Measurements from ENCODE around the gene SIDT1.
"Not testable (repeated sequence)": the region's sequence is repeated elsewhere in the genome, so short reads cannot be mapped to it uniquely, and the experiment has no call there.

Gene SIDT1

GRCh38 chr3:113600418-113601182 lies 68.2 kb downstream of the SIDT1 start:
- no peak for DNase-seq

- no peak for DNase-seq
Observed at GRCh38 chr3:113601240-113601639, 68.9 kb downstream of the SIDT1 start.

GRCh38 chr3:113602256-113602655 lies 69.9 kb downstream of the SIDT1 start:
- no peak for DNase-seq

GRCh38 chr3:113602836-113603235 lies 70.5 kb downstream of the SIDT1 start:
- no peak for DNase-seq

GRCh38 chr3:113606539-113607218 lies 74.3 kb downstream of the SIDT1 start:
- peak; percentile 76 for DNase-seq

GRCh38 chr3:113607219-113607596 lies 74.9 kb downstream of the SIDT1 start:
- DNase-seq: peak; percentile 6

GRCh38 chr3:113614402-113614801 lies 82.0 kb downstream of the SIDT1 start:
- DNase-seq: no peak

- no peak for DNase-seq
Observed at GRCh38 chr3:113615976-113616375, 83.6 kb downstream of the SIDT1 start.

- no peak for DNase-seq
Observed at GRCh38 chr3:113617726-113618125, 85.4 kb downstream of the SIDT1 start.

- DNase-seq: no peak
Observed at GRCh38 chr3:113620091-113620490, 87.7 kb downstream of the SIDT1 start.

- DNase-seq: no peak
Observed at GRCh38 chr3:113623324-113623723, 91.0 kb downstream of the SIDT1 start.

- DNase-seq: no peak
Observed at GRCh38 chr3:113623811-113624210, 91.5 kb downstream of the SIDT1 start.

- DNase-seq: no peak
Observed at GRCh38 chr3:113625834-113626233, 93.5 kb downstream of the SIDT1 start.

GRCh38 chr3:113626503-113627371 lies 94.4 kb downstream of the SIDT1 start:
- DNase-seq: peak; percentile 75

- no peak for DNase-seq
Observed at GRCh38 chr3:113628316-113628715, 96.0 kb downstream of the SIDT1 start.

- DNase-seq: no peak
Observed at GRCh38 chr3:113628788-113629187, 96.4 kb downstream of the SIDT1 start.

GRCh38 chr3:113629584-113630421 lies 97.4 kb downstream of the SIDT1 start:
- no peak for DNase-seq

GRCh38 chr3:113630956-113631542 lies 98.7 kb downstream of the SIDT1 start:
- peak; percentile 9 for DNase-seq

- no peak for DNase-seq
Observed at GRCh38 chr3:113631573-113631972, 99.2 kb downstream of the SIDT1 start.

- no peak for DNase-seq
Observed at GRCh38 chr3:113634782-113635474, 102.6 kb downstream of the SIDT1 start.

- DNase-seq: not testable (repeated sequence)
Observed at GRCh38 chr3:113636034-113636433, 103.7 kb downstream of the SIDT1 start.

GRCh38 chr3:113637756-113638155 lies 105.4 kb downstream of the SIDT1 start:
- no peak for DNase-seq

Data from RPMI8226 (cell line).